ENCODE measurements around the gene LMTK3. TPM values are rescaled to one million over a fixed set of nuclear protein-coding genes. Genes with fewer than 3 reads are reported as not detected.
A peak's percentile ranks its signal among the peaks of the same experiment; 100 is the strongest.

Gene LMTK3
- total and polyA plus RNA-seq, 2 of the 13 experiments (the other 11 are each of a cell fraction or from before 2014, with no cell fraction given) = 0.18 to 0.29 TPM

GRCh38 chr19:48443731-48444128, 67.9 kb downstream of the LMTK3 start:
- Histone ChIP-seq H3K9ac (ENCODE audit: insufficient read depth, low read depth, low read length) (peak overlapping the region; percentile 90; the same call in 1 of the 2 replicates), H3K4me3 (replicated peaks in 1 of 3; ENCODE audit: insufficient read depth in 1 of 3, low read depth in 2 of 3, low read length in 3 of 3) (peak overlapping the region; percentile 77 to 95 (median 80); a peak in 5 of 6 replicates), H2AFZ (ENCODE audit: low read length) (no peak overlapping the region), H3K27ac (ENCODE audit: extremely low read length, insufficient read depth, low read length) (no peak overlapping the region), H3K9me3 (ENCODE audit: low read length) (no peaks in the 10 kb centered on the region), H3K4me2 (ENCODE audit: low read depth, low read length) (peak overlapping the region; percentile 96), H3K4me1 (ENCODE audit: insufficient read depth, low read length) (peaks cover 22% of the 10 kb centered on the region), H3K27me3 (ENCODE audit: control insufficient read depth in 1 of 2, insufficient read depth in 2 of 2, low read length in 2 of 2) (no peaks in the 10 kb centered on the region; a peak in 1 of 5 replicates), H3K79me2 (ENCODE audit: insufficient read depth, low read length) (peaks cover 17% of the 10 kb centered on the region), H3K36me3 (replicated peaks in 1 of 2; ENCODE audit: control insufficient read depth in 1 of 2, insufficient read depth in 2 of 2, low read length in 2 of 2) (peaks cover 1 to 15% of the 10 kb centered on the region in 2 experiments; a peak in 4 of 5 replicates), H4K20me1 (ENCODE audit: insufficient read depth, low read length) (no peaks in the 10 kb centered on the region)
- intact Hi-C loops (cut with micrococcal nuclease; ENCODE audit: unreplicated experiment) (loop anchor here (10.0 kb wide), 1 partner anchor 89 kb away; no protein-coding TSS in a partner anchor), in situ Hi-C loops (cut with HindIII; ENCODE audit: extremely low pct_ligation_motif_present, low pct_unique_long_range_greater_than_20kb) (no loop called here)
- CTCF ChIA-PET (ENCODE audit: low intra/inter-chr PET ratio, low total read pairs) = no interaction called here
- POLR2A ChIA-PET = interaction anchor here (0.6 kb wide), 1 partner anchor 89 kb away, joined by 3 read pairs; no protein-coding TSS in a partner anchor
- 71% methylated on average over 20 of the region's 45 CpGs for WGBS (ENCODE audit: low lambda C conversion rate)
- DNase-seq (ENCODE audit: low spot score) = no peak
- FAIRE-seq = no peak
- no peak for ATAC-seq
- no TSS peak for BruUV-seq (replicated peaks)
- TF ChIP-seq ZNF687 (CRISPR knock-in tag; IDR thresholded peaks at IDR 0.05) (peak; percentile 28; the same call in 1 of the 2 replicates), ZBTB3 (CRISPR knock-in tag; IDR thresholded peaks at IDR 0.05; ENCODE audit: borderline replicate concordance, low read depth) (no peak), TARDBP (CRISPR knock-in tag; IDR thresholded peaks at IDR 0.05) (no peak), ATF7-NPFF (CRISPR knock-in tag; IDR thresholded peaks at IDR 0.05; ENCODE audit: low read depth) (0 out of 2 replicates have a peak, but pooled peaks have one; percentile 49), THRA (CRISPR knock-in tag; IDR thresholded peaks at IDR 0.05; ENCODE audit: borderline replicate concordance) (no peak), PRPF4 (IDR thresholded peaks at IDR 0.05; ENCODE audit: low read depth, low read length, poor library complexity, severe bottlenecking) (no peak), ZNF615 (CRISPR knock-in tag; IDR thresholded peaks at IDR 0.05; ENCODE audit: borderline replicate concordance) (no peak), PATZ1 (CRISPR knock-in tag; IDR thresholded peaks at IDR 0.05) (peak; percentile 8; the same call in 1 of the 2 replicates), ZNF563 (CRISPR knock-in tag; IDR thresholded peaks at IDR 0.05) (peak; percentile 68; the same call in 1 of the 2 replicates), RFX1 (IDR thresholded peaks at IDR 0.05) (no peak), NR2F1 (CRISPR knock-in tag; IDR thresholded peaks at IDR 0.05) (no peak), ZNF768 (CRISPR knock-in tag; IDR thresholded peaks at IDR 0.05) (0 out of 2 replicates have a peak, but pooled peaks have one; percentile 16), ZFY (CRISPR knock-in tag; IDR thresholded peaks at IDR 0.05) (0 out of 2 replicates have a peak, but pooled peaks have one; percentile 4), NFATC3 (CRISPR knock-in tag; IDR thresholded peaks at IDR 0.05) (no peak)

Data from HepG2 (cell line).